ENCODE data around the gene KATNAL2. TPM values are rescaled to one million over a fixed set of nuclear protein-coding genes. Genes with fewer than 3 reads are reported as not detected.
"Not testable (repeated sequence)": the region's sequence is repeated elsewhere in the genome, so short reads cannot be mapped to it uniquely, and the experiment has no call there.

Gene KATNAL2
- total RNA-seq, 1 experiment from 2014 or later, result 21.7 TPM

DNA sequence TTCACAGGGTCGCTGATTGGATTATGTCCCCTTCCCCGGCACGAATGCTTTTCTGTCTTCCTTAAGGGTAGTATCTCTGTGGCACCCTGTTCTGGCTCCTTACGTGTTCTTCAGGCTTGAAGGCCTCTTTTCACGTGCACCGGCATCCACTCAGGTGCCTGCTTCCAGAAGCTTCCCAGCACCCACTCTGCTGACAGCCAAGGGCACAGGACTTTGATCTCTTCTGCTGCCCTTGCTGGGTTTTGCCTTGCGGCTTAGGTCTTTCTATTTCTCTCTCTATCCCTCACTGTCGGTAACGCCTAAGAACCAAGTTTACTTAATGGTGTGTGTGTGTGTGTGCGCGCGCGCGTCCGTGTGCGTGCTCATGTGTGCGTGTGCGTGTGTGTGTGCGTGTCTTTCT is 103.4 kb downstream of the KATNAL2 start:
- not testable (repeated sequence) for H3K18ac ChIP-seq (ENCODE audit: insufficient read length, low read depth, low read length); H3K4me1 Mint-ChIP-seq; H3K4me3 Mint-ChIP-seq; H3K4me1 ChIP-seq (ENCODE audit: insufficient read depth, low read length); H2BK15ac ChIP-seq (ENCODE audit: low read depth, low read length); H3K9me3 Mint-ChIP-seq; H4K8ac ChIP-seq (replicated peaks; ENCODE audit: insufficient read length, low read depth, low read length); H4K91ac ChIP-seq (ENCODE audit: insufficient read length, low read depth, low read length); H2AK5ac ChIP-seq (ENCODE audit: insufficient read length, low read length); H3K14ac ChIP-seq (ENCODE audit: insufficient read depth, low read length); H3K9ac ChIP-seq (ENCODE audit: extremely low read depth, insufficient read length, low read length); H3K27me3 Mint-ChIP-seq (ENCODE audit: low read depth); H2BK12ac ChIP-seq (ENCODE audit: insufficient read length, low read depth, low read length); H3K79me2 ChIP-seq (ENCODE audit: insufficient read depth, low read length); H3K4ac ChIP-seq (ENCODE audit: low read depth, low read length); DNase-seq; H3K56ac ChIP-seq (ENCODE audit: insufficient read length, low read depth, low read length); H4K20me1 ChIP-seq (ENCODE audit: control insufficient read depth, insufficient read depth, insufficient read length); H3K23me2 ChIP-seq (ENCODE audit: insufficient read length, low read depth, low read length, poor library complexity, severe bottlenecking); H3K27ac Mint-ChIP-seq; H2BK20ac ChIP-seq (ENCODE audit: low read depth, low read length, poor library complexity, severe bottlenecking); H3K79me1 ChIP-seq (ENCODE audit: insufficient read depth, low read depth, low read length, poor library complexity, severe bottlenecking); H3K36me3 Mint-ChIP-seq (ENCODE audit: insufficient read depth in 1 of 3, low read depth in 3 of 3); H3K9me3 ChIP-seq (ENCODE audit: control insufficient read depth, low read depth, low read length); H3K27ac ChIP-seq (ENCODE audit: insufficient read length, low read depth, low read length); H2BK5ac ChIP-seq (ENCODE audit: insufficient read length, low read length); H3K23ac ChIP-seq (ENCODE audit: insufficient read length, low read depth, low read length); H3K27me3 ChIP-seq (ENCODE audit: insufficient read depth, low read length); H4K5ac ChIP-seq (ENCODE audit: insufficient read length, low read depth, low read length); H2AFZ ChIP-seq (ENCODE audit: low read length); H2BK120ac ChIP-seq (ENCODE audit: low read depth, low read length, poor library complexity, severe bottlenecking); H3T11ph ChIP-seq (ENCODE audit: low read length); H3K4me2 ChIP-seq (ENCODE audit: insufficient read depth, insufficient read length, low read length)
- no CpG with 5 or more reads among the region's 19 CpGs for WGBS (ENCODE audit: extremely low coverage, insufficient read length, low lambda C conversion rate)

DNA sequence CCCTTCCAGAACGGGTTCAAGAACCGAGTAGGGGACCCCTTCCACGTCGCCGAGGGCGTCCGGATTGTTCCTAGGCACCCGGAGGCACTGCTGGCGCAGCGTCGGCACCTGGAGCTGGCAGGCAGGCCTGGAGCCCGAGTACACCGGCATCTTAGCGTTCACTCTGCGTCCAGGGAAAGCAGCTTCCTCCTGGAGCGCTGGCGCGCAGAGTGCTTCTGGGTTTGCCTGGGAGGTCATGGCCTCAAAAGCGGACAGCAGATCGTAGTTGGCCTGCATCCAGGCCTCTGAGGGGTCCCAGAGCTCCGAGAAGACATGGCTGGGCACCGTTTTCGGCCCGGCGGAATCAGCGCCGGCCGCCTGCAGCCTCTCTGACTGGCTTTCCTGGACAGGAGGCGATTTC is 105.4 kb downstream of the KATNAL2 start:
- H4K91ac ChIP-seq (ENCODE audit: insufficient read length, low read depth, low read length); H3K56ac ChIP-seq (ENCODE audit: insufficient read length, low read depth, low read length); H3K9ac ChIP-seq (ENCODE audit: extremely low read depth, insufficient read length, low read length); H3T11ph ChIP-seq (ENCODE audit: low read length); H3K23ac ChIP-seq (ENCODE audit: insufficient read length, low read depth, low read length); H4K8ac ChIP-seq (replicated peaks; ENCODE audit: insufficient read length, low read depth, low read length); H3K27ac ChIP-seq (ENCODE audit: insufficient read length, low read depth, low read length); H3K79me1 ChIP-seq (ENCODE audit: insufficient read depth, low read depth, low read length, poor library complexity, severe bottlenecking); H3K4ac ChIP-seq (ENCODE audit: low read depth, low read length); DNase-seq; H3K4me1 Mint-ChIP-seq; H4K20me1 ChIP-seq (ENCODE audit: control insufficient read depth, insufficient read depth, insufficient read length); H2AK5ac ChIP-seq (ENCODE audit: insufficient read length, low read length); H3K9me3 ChIP-seq (ENCODE audit: control insufficient read depth, low read depth, low read length); H3K23me2 ChIP-seq (ENCODE audit: insufficient read length, low read depth, low read length, poor library complexity, severe bottlenecking); H3K14ac ChIP-seq (ENCODE audit: insufficient read depth, low read length); H3K9me3 Mint-ChIP-seq; H2AFZ ChIP-seq (ENCODE audit: low read length); H4K5ac ChIP-seq (ENCODE audit: insufficient read length, low read depth, low read length); H3K36me3 Mint-ChIP-seq (ENCODE audit: insufficient read depth in 1 of 3, low read depth in 3 of 3); H3K4me2 ChIP-seq (ENCODE audit: insufficient read depth, insufficient read length, low read length); H3K4me3 Mint-ChIP-seq; H2BK20ac ChIP-seq (ENCODE audit: low read depth, low read length, poor library complexity, severe bottlenecking); H3K18ac ChIP-seq (ENCODE audit: insufficient read length, low read depth, low read length); H3K4me1 ChIP-seq (ENCODE audit: insufficient read depth, low read length); H2BK5ac ChIP-seq (ENCODE audit: insufficient read length, low read length); H2BK15ac ChIP-seq (ENCODE audit: low read depth, low read length); H3K27me3 Mint-ChIP-seq (ENCODE audit: low read depth); H3K27me3 ChIP-seq (ENCODE audit: insufficient read depth, low read length); H2BK12ac ChIP-seq (ENCODE audit: insufficient read length, low read depth, low read length); H2BK120ac ChIP-seq (ENCODE audit: low read depth, low read length, poor library complexity, severe bottlenecking); H3K79me2 ChIP-seq (ENCODE audit: insufficient read depth, low read length); H3K27ac Mint-ChIP-seq: not testable (repeated sequence)
- no CpG with 5 or more reads among the region's 29 CpGs for WGBS (ENCODE audit: extremely low coverage, insufficient read length, low lambda C conversion rate)
